Natural killer cell (primary cell): Measurements from ENCODE around the gene BCAS1. TPM values are rescaled to one million over a fixed set of nuclear protein-coding genes. Genes with fewer than 3 reads are reported as not detected.

ENCODE experiments used
- ATAC-seq, 3 donors: fragments of 150-1000 bp in 2 of 3; fragments of 200-7000 bp in 1 of 3; cut with Tn5 transposase; 1 replicate in 1 of 3; 2 replicates in 2 of 3; pipeline ENCODE4 v1.10.0; 2021; ENCODE audit warnings: mild to moderate bottlenecking in 2 of 3, moderate library complexity in 2 of 3
- DNase-seq, 2 donors: peaks; one replicate each; pipeline versions ENCODE4 v3.0.0 to v3.0.0-alpha.2; 2013 to 2021; ENCODE audit warnings: mixed read lengths in 1 of 2
- H3K27ac ChIP-seq: one replicate; pipeline ENCODE4 v1.5.1; 2013; ENCODE audit warnings: mild to moderate bottlenecking, low read length
- H3K27me3 ChIP-seq: one replicate; pipeline ENCODE4 v1.6.1; 2013; ENCODE audit warnings: low read length; ENCODE audit not compliant: control insufficient read depth, insufficient read depth
- H3K36me3 ChIP-seq: one replicate; pipeline ENCODE4 v1.6.1; 2013; ENCODE audit warnings: low read length; ENCODE audit not compliant: control insufficient read depth, insufficient read depth
- H3K4me1 ChIP-seq: one replicate; pipeline ENCODE4 v1.6.1; 2013; ENCODE audit warnings: low read length; ENCODE audit not compliant: control insufficient read depth, insufficient read depth
- H3K4me3 ChIP-seq: one replicate; pipeline ENCODE4 v1.5.1; 2013; ENCODE audit warnings: low read length
- H3K9me3 ChIP-seq: one replicate; pipeline ENCODE4 v1.6.1; 2013; ENCODE audit warnings: low read length; ENCODE audit not compliant: control insufficient read depth, insufficient read depth
- H3K27ac Mint-ChIP-seq, 2 donors: one replicate each; pipeline ENCODE4 v1.8.0; 2022; ENCODE audit warnings: mild to moderate bottlenecking in 2 of 2, mixed read lengths in 2 of 2, moderate library complexity in 1 of 2
- H3K27me3 Mint-ChIP-seq, 2 donors: one replicate each; pipeline ENCODE4 v1.8.0; 2022; ENCODE audit warnings: low read depth in 2 of 2, mixed read lengths in 2 of 2
- H3K36me3 Mint-ChIP-seq: one replicate; pipeline ENCODE4 v1.8.0; 2022; ENCODE audit warnings: mixed read lengths
- H3K4me1 Mint-ChIP-seq, 2 donors: one replicate each; pipeline ENCODE4 v1.8.0; 2022; ENCODE audit warnings: mixed read lengths in 2 of 2
- H3K4me3 Mint-ChIP-seq: one replicate; pipeline ENCODE4 v1.8.0; 2022; ENCODE audit warnings: mild to moderate bottlenecking, moderate library complexity, mixed read lengths
- H3K9me3 Mint-ChIP-seq, 2 donors: one replicate each; pipeline ENCODE4 v1.8.0; 2022; ENCODE audit warnings: mixed read lengths in 2 of 2
- CTCF ChIP-seq: fragments of 200-600 bp; IDR thresholded peaks from one replicate; pipeline ENCODE4 v1.8.0; 2022; ENCODE audit warnings: antibody characterized with exemption
- WGBS: methylation state at CpG from one replicate; pipeline ENCODE4 v1.1.7; 2013; ENCODE audit warnings: missing lambda C conversion rate; ENCODE audit not compliant: insufficient coverage; 5-methylcytosine and 5-hydroxymethylcytosine counted together
- intact Hi-C: fragments of 100-400 bp; cut with micrococcal nuclease; formaldehyde crosslinking; loops from one replicate; pipeline ENCODE4 v1.14.2; 2022
- total RNA-seq, 4 donors: library from RNA; stranded (reverse); fragments of 120-200 nt in 1 of 4; gene quantifications; one replicate each; pipeline versions ENCODE4 v1.2.3 to v1.2.4, GENCODE V29; 2013 to 2022

BCAS1 gene
- total RNA-seq, 3 donors from 2014 or later (not counting 1 experiment from before 2014, with no cell fraction given), result 0.31 to 1.2 (median 0.68) TPM

GRCh38 chr20:54004445-54004844, 65.9 kb downstream of the BCAS1 start:
- no peak for ATAC-seq
- Mint-ChIP-seq H3K4me1 (no peaks in the 10 kb centered on the region), H3K4me3 (no peak overlapping the region), H3K9me3 (peaks cover 9 to 18% of the 10 kb centered on the region in 2 donors), H3K27me3 (peaks cover 10% of the 10 kb centered on the region in 2 donors), H3K36me3 (peaks cover 23% of the 10 kb centered on the region), H3K27ac (no peak overlapping the region)
- intact Hi-C loops, result no loop called here
- Histone ChIP-seq H3K27ac (no peak overlapping the region), H3K36me3 (no peaks in the 10 kb centered on the region), H3K4me3 (no peak overlapping the region), H3K9me3 (peaks cover 10% of the 10 kb centered on the region), H3K4me1 (no peaks in the 10 kb centered on the region), H3K27me3 (peaks cover 2% of the 10 kb centered on the region)
- TF ChIP-seq CTCF, result no peak
- DNase-seq, result no peak

GRCh38 chr20:54002741-54003140, 67.7 kb downstream of the BCAS1 start:
- 93% methylated on average over 3 of the region's 3 CpGs for WGBS
- ATAC-seq, result no peak
- intact Hi-C loops, result no loop called here
- no peak for DNase-seq
- Histone ChIP-seq H3K27me3 (peaks cover 2% of the 10 kb centered on the region), H3K36me3 (no peaks in the 10 kb centered on the region), H3K4me1 (no peaks in the 10 kb centered on the region), H3K4me3 (no peak overlapping the region), H3K9me3 (peaks cover 10% of the 10 kb centered on the region), H3K27ac (no peak overlapping the region)
- Mint-ChIP-seq H3K27me3 (peaks cover 10% of the 10 kb centered on the region in 2 donors), H3K4me1 (no peaks in the 10 kb centered on the region), H3K9me3 (peaks cover 9 to 18% of the 10 kb centered on the region in 2 donors), H3K4me3 (no peak overlapping the region), H3K36me3 (peaks cover 23% of the 10 kb centered on the region), H3K27ac (no peak overlapping the region)
- no peak for TF ChIP-seq CTCF

- 100% methylated on average over 1 of the region's 2 CpGs for WGBS
- H3K9me3 Mint-ChIP-seq, result peaks cover 9 to 18% of the 10 kb centered on the region in 2 donors
- no peaks in the 10 kb centered on the region for H3K4me1 Mint-ChIP-seq
These were observed 68.3 kb downstream of the BCAS1 start for GRCh38 chr20:54002056-54002575.

More at GRCh38 chr20:54002056-54002575, 68.3 kb downstream of the BCAS1 start:
- Histone ChIP-seq H3K27me3 (peaks cover 2% of the 10 kb centered on the region), H3K36me3 (no peaks in the 10 kb centered on the region), H3K4me1 (no peaks in the 10 kb centered on the region), H3K27ac (no peak overlapping the region), H3K4me3 (no peak overlapping the region), H3K9me3 (peaks cover 10% of the 10 kb centered on the region)
- no peak for ATAC-seq
- intact Hi-C loops, result no loop called here
- H3K36me3 Mint-ChIP-seq, result peaks cover 23% of the 10 kb centered on the region
- TF ChIP-seq CTCF, result no peak
- H3K4me3 Mint-ChIP-seq, result no peak overlapping the region
- DNase-seq, result no peak
- H3K27me3 Mint-ChIP-seq, result peaks cover 7 to 10% of the 10 kb centered on the region in 2 donors
- no peak overlapping the region for H3K27ac Mint-ChIP-seq
